GM12878 (cell line): ENCODE measurements around the gene ABCB9. TPM values are rescaled to one million over a fixed set of nuclear protein-coding genes. Genes with fewer than 3 reads are reported as not detected.

ENCODE experiments used
- ATAC-seq: fragments of 200-7000 bp; cut with Tn5 transposase; 3 replicates; pipeline ENCODE4 v1.9.1; 2020; ENCODE audit warnings: mild to moderate bottlenecking, moderate library complexity
- BruUV-seq: library from RNA; stranded (reverse); fragments of 400-500 nt; replicated peaks from 2 replicates; lab custom pipeline; 2021; lab: Mats Ljungman, UMichigan
- CTCF ChIA-PET: fragments of 300-600 bp; sonication (Branson Sonifier 250); formaldehyde crosslinking; extraction: SDS; loops from one replicate; lab custom pipeline; 2021; ENCODE audit warnings: inconsistent platforms; lab: Yijun Ruan, JAX
- POLR2A ChIA-PET: fragments of 350-600 bp; formaldehyde crosslinking; extraction: SDS; loops from one replicate; lab custom pipeline; 2021; ENCODE audit warnings: inconsistent platforms; lab: Charles Lee
- RAD21 ChIA-PET: fragments of 300-600 bp; sonication (Branson Sonifier 250); formaldehyde crosslinking; loops from one replicate; lab custom pipeline; 2023; ENCODE audit warnings: antibody characterized with exemption; ENCODE audit not compliant: unreplicated experiment; lab: Charles Lee
- SMC1A ChIA-PET: fragments of 300-600 bp; sonication (Branson Sonifier 250); formaldehyde crosslinking; loops from one replicate; lab custom pipeline; 2023; ENCODE audit not compliant: unreplicated experiment, uncharacterized antibody; lab: Charles Lee
- DNase-seq: peaks from one replicate; pipeline ENCODE4 v3.0.0-alpha.2; 2011; ENCODE audit warnings: low read depth, low spot score
- FAIRE-seq: peaks from 3 replicates; lab custom pipeline; 2011; peaks lifted over from hg19 to GRCh38; lab: Jason Lieb, UNC
- H2AFZ ChIP-seq: 2 replicates; pipeline ENCODE4 v1.6.0; 2011; ENCODE audit warnings: low read depth, low read length, control low read depth; ENCODE audit not compliant: control insufficient read depth
- H3K27ac ChIP-seq: 2 replicates; pipeline ENCODE4 v1.5.1; 2011; ENCODE audit warnings: control low read depth; ENCODE audit not compliant: control insufficient read depth, insufficient read depth
- H3K27me3 ChIP-seq, 2 experiments: replicated peaks in 1 of 2; 2 replicates each; pipeline versions ENCODE4 v1.6.0 to v1.6.1; 2011; ENCODE audit warnings: low read length in 1 of 2; ENCODE audit not compliant: control insufficient read depth in 2 of 2, insufficient read depth in 2 of 2
- H3K36me3 ChIP-seq, 2 experiments: 2 replicates each; pipeline ENCODE4 v1.5.1; 2011; ENCODE audit warnings: low read length in 1 of 2; ENCODE audit not compliant: control insufficient read depth in 2 of 2, insufficient read depth in 2 of 2
- H3K4me1 ChIP-seq: 2 replicates; pipeline ENCODE4 v1.6.1; 2011; ENCODE audit warnings: mild to moderate bottlenecking, low read length, moderate library complexity, mixed read lengths; ENCODE audit not compliant: control insufficient read depth, insufficient read depth
- H3K4me2 ChIP-seq: 2 replicates; pipeline ENCODE4 v1.6.0; 2011; ENCODE audit warnings: control low read depth; ENCODE audit not compliant: control insufficient read depth, insufficient read depth
- H3K4me3 ChIP-seq: fragments of 200-600 bp; sonication (generic); 2 replicates; pipeline ENCODE4 v1.5.1; 2016
- H3K79me2 ChIP-seq: 2 replicates; pipeline ENCODE4 v1.6.0; 2011; ENCODE audit warnings: low read length; ENCODE audit not compliant: control insufficient read depth, insufficient read depth
- H3K9ac ChIP-seq: 2 replicates; pipeline ENCODE4 v1.8.0; 2011; ENCODE audit warnings: low read length, control low read depth, mixed read lengths; ENCODE audit not compliant: control insufficient read depth, insufficient read depth
- H3K9me3 ChIP-seq: replicated peaks from 3 replicates; pipeline ENCODE4 v1.5.1; 2011; ENCODE audit warnings: mild to moderate bottlenecking, low read length; ENCODE audit not compliant: control insufficient read depth, insufficient read depth
- H4K20me1 ChIP-seq: 2 replicates; pipeline ENCODE4 v1.6.0; 2011; ENCODE audit not compliant: control insufficient read depth, insufficient read depth
- BCL11A ChIP-seq: IDR thresholded peaks from 2 replicates; pipeline ENCODE4 v1.6.1; 2011; ENCODE audit warnings: low read depth, low read length
- BHLHE40 ChIP-seq, 2 experiments: fragments of 450-650 bp in 1 of 2; IDR thresholded peaks; 2 replicates each; pipeline ENCODE4 v1.6.1; 2011 to 2017; ENCODE audit warnings: low read depth in 2 of 2, borderline replicate concordance in 1 of 2, improper control_type of control experiment in 1 of 2, low read length in 1 of 2, mild to moderate bottlenecking in 1 of 2
- BMI1 ChIP-seq: fragments of 450-650 bp; IDR thresholded peaks from 2 replicates; pipeline ENCODE4 v1.6.1; 2016; ENCODE audit warnings: mild to moderate bottlenecking, moderate library complexity, borderline replicate concordance
- HDGF ChIP-seq: fragments of 450-650 bp; IDR thresholded peaks from 2 replicates; pipeline ENCODE4 v1.6.1; 2016; ENCODE audit warnings: antibody characterized with exemption
- MEF2B ChIP-seq: fragments of 450-650 bp; IDR thresholded peaks from 2 replicates; pipeline ENCODE4 v1.6.1; 2018; ENCODE audit warnings: mild to moderate bottlenecking, moderate library complexity; ENCODE audit not compliant: partially characterized antibody, poor library complexity, severe bottlenecking
- MXI1 ChIP-seq: fragments of 150-350 bp; IDR thresholded peaks from 2 replicates; pipeline ENCODE4 v1.6.1; 2011; ENCODE audit warnings: low read depth, mild to moderate bottlenecking, inconsistent platforms, low read length, improper control_type of control experiment
- NFYB ChIP-seq: IDR thresholded peaks from 2 replicates; pipeline ENCODE4 v1.6.1; 2011; ENCODE audit warnings: low read depth, mild to moderate bottlenecking, low read length, improper control_type of control experiment, moderate library complexity; ENCODE audit not compliant: insufficient read depth
- NR2F1 ChIP-seq: fragments of 450-650 bp; conservative IDR thresholded peaks from 2 replicates; pipeline ENCODE4 v1.6.1; 2017; ENCODE audit warnings: mild to moderate bottlenecking
- POLR2AphosphoS5 ChIP-seq: IDR thresholded peaks from 2 replicates; pipeline ENCODE4 v1.6.1; 2011; ENCODE audit warnings: mild to moderate bottlenecking, low read length, inconsistent platforms
- SREBF2 ChIP-seq: IDR thresholded peaks from 2 replicates; pipeline ENCODE4 v1.6.1; 2012; ENCODE audit warnings: mild to moderate bottlenecking, low read length
- USF1 ChIP-seq: IDR thresholded peaks from 2 replicates; pipeline ENCODE4 v1.6.1; 2011; ENCODE audit warnings: borderline replicate concordance, low read depth, mild to moderate bottlenecking, moderate library complexity, mixed read lengths, low read length; ENCODE audit not compliant: insufficient read depth; ENCODE audit errors: extremely low read length
- ZBED1 ChIP-seq: IDR thresholded peaks from 2 replicates; pipeline ENCODE4 v1.6.1; 2016; ENCODE audit warnings: borderline replicate concordance
- ZBTB4 ChIP-seq: fragments of 450-650 bp; formaldehyde crosslinking; IDR thresholded peaks from 2 replicates; pipeline ENCODE4 v1.4.0; 2022; ENCODE audit warnings: mild to moderate bottlenecking, moderate library complexity
- ZNF207 ChIP-seq: fragments of 450-650 bp; IDR thresholded peaks from 2 replicates; pipeline ENCODE4 v1.6.1; 2014; ENCODE audit warnings: antibody characterized with exemption, mild to moderate bottlenecking, borderline replicate concordance
- ZNF217 ChIP-seq: fragments of 450-650 bp; IDR thresholded peaks from 2 replicates; pipeline ENCODE4 v1.6.1; 2017; ENCODE audit warnings: antibody characterized with exemption, mild to moderate bottlenecking
- ZNF384 ChIP-seq: IDR thresholded peaks from 2 replicates; pipeline ENCODE4 v1.6.1; 2012; ENCODE audit warnings: low read depth, mild to moderate bottlenecking, low read length, improper control_type of control experiment, borderline replicate concordance
- ZSCAN29 ChIP-seq: fragments of 450-650 bp; IDR thresholded peaks from 2 replicates; pipeline ENCODE4 v1.6.1; 2017; ENCODE audit warnings: mild to moderate bottlenecking, moderate library complexity
- ZZZ3 ChIP-seq: IDR thresholded peaks from 2 replicates; pipeline ENCODE4 v1.6.1; 2011; ENCODE audit warnings: low read depth; ENCODE audit not compliant: control insufficient read depth, insufficient read length
- WGBS: methylation state at CpG from one replicate; pipeline ENCODE4 v1.1.6; 2016; ENCODE audit warnings: low lambda C conversion rate; ENCODE audit not compliant: insufficient replicate concordance, insufficient coverage; ENCODE audit errors: missing lambda C conversion rate; 5-methylcytosine and 5-hydroxymethylcytosine counted together
- in situ Hi-C: fragments of 300-500 bp; cut with MboI; formaldehyde crosslinking; loops from 9 replicates; pipeline ENCODE4 v1.14.3; 2018; ENCODE audit warnings: mixed read lengths
- intact Hi-C: fragments of 100-400 bp; cut with micrococcal nuclease; formaldehyde crosslinking; loops from one replicate; pipeline ENCODE4 v1.14.2; 2022; ENCODE audit not compliant: unreplicated experiment
- polyA plus RNA-seq, 11 experiments: library from polyadenylated mRNA; depleted of rRNA in 4 of 11; unstranded in 6 of 11; stranded (reverse) in 5 of 11; fragments of >200 nt; fragmentation: Nextera tagmentation in 4 of 11; fragmentation: Illumina TruSeq in 1 of 11; extraction: Ambion mirVana in 4 of 11; extraction: Trizol in 1 of 11; gene quantifications; 1 replicate in 1 of 11; 2 replicates in 10 of 11; pipeline versions ENCODE4 v1.2.1 to v1.2.3, GENCODE V29; 2011 to 2016; ENCODE audit warnings: inconsistent platforms in 2 of 11, missing spikeins in 2 of 11, low read depth in 1 of 11
- total RNA-seq, 4 experiments: library from RNA; depleted of rRNA in 3 of 4; stranded (reverse); fragments of >200 nt in 3 of 4; fragmentation: Illumina TruSeq in 1 of 4; extraction: Trizol in 1 of 4; gene quantifications; 2 replicates each; pipeline versions ENCODE4 v1.2.1 to v1.2.3, GENCODE V29; 2013 to 2021

The ABCB9 gene
- total and polyA plus RNA-seq, 10 of the 15 experiments (the other 5 are each of a cell fraction or from before 2014, with no cell fraction given): 0.37 to 4.9 (median 3.1) TPM

GRCh38 chr12:123013185-123014095, 47.2 kb upstream of the ABCB9 start:
- Histone ChIP-seq H3K27ac (no peak overlapping the region), H2AFZ (no peak overlapping the region), H3K79me2 (no peaks in the 10 kb centered on the region), H3K4me1 (no peaks in the 10 kb centered on the region), H4K20me1 (no peaks in the 10 kb centered on the region), H3K9me3 (no peaks in the 10 kb centered on the region), H3K4me3 (no peak overlapping the region), H3K9ac (no peak overlapping the region), H3K4me2 (no peak overlapping the region), H3K36me3 (no peaks in the 10 kb centered on the region), H3K27me3 (peaks cover 0 to 3% of the 10 kb centered on the region in 2 experiments; a peak in 3 of 4 replicates)
- ChIA-PET CTCF (no interaction called here), SMC1A (no interaction called here), POLR2A (no interaction called here), RAD21 (no interaction called here)
- TF ChIP-seq NR2F1 (no peak), HDGF (no peak), USF1 (no peak), ZSCAN29 (no peak), ZNF207 (no peak), BCL11A (no peak), ZNF217 (no peak), MEF2B (no peak), MXI1 (no peak), ZBTB4 (CRISPR knock-in tag) (no peak), SREBF2 (no peak), ZNF384 (no peak), NFYB (no peak), BMI1 (no peak), POLR2AphosphoS5 (no peak), BHLHE40 (IDR thresholded peaks at IDR 0.05; ENCODE audit: borderline replicate concordance in 1 of 2, low read depth in 2 of 2, low read length in 1 of 2) (no peak), ZZZ3 (no peak), ZBED1 (no peak)
- in situ Hi-C loops: no loop called here
- no peak for FAIRE-seq
- no peak for DNase-seq
- 56% methylated on average over 19 of the region's 19 CpGs for WGBS
- no peak for ATAC-seq
- BruUV-seq: no TSS peak
- intact Hi-C loops: no loop called here
